ENCODE data around the gene MAVS.

DNA sequence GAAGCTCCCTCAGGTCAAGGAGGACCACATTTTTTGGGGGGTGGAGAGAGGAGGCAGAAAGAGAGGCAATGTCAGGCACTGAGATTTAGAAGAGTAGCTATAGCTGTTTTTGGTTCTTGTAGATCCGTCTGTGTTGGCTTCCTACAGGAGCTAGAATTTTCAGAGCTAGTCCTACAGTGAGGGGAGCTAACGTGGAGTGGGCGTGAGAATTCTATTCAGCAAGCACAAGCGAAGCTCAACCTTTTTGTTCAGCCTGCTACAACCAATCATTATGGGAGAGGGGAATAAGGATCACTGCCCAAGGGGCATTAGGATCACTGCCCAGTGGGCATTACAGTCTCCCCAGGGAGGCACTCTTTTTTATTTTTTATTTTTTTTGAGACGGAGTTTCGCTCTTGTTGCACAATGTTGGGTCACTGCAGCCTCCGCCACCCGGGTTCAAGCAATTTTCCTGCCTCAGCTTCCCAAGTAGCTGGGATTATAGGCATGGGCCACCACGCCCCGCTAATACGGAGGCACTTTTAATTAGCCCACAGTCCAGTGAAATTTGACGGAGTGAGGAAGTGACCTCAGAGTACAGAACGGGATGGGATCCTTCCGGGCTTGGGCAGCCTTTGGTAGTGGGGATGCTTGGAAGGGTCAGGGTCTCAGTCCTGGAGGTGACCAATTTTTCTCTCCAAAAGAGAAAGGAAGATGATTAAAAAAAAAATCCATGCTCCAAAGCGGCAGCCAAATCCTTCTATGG is 41.4 kb downstream of the MAVS start:
- TF ChIP-seq BHLHE40 (IDR thresholded peaks at IDR 0.05; ENCODE audit: borderline replicate concordance), result no peak
- TF ChIP-seq FOXA1 (IDR thresholded peaks at IDR 0.05), result no peak
- no peak for TF ChIP-seq TARDBP (IDR thresholded peaks at IDR 0.05)
